Astrocyte (in vitro differentiated cells and primary cell): ENCODE measurements around the gene NDUFS2.

ENCODE experiments used
- EZH2 ChIP-seq: IDR thresholded peaks from 2 replicates; pipeline ENCODE4 v1.6.1; 2012; ENCODE audit warnings: mild to moderate bottlenecking, low read length, inconsistent platforms; ENCODE audit not compliant: insufficient read depth
- TF ChIP-seq, protein P1 (sequence below): IDR thresholded peaks from 2 replicates; pipeline ENCODE4 v1.5.1; 2011; ENCODE audit warnings: low read depth, mild to moderate bottlenecking, inconsistent platforms, low read length, moderate library complexity; ENCODE audit not compliant: insufficient read depth

DNA sequence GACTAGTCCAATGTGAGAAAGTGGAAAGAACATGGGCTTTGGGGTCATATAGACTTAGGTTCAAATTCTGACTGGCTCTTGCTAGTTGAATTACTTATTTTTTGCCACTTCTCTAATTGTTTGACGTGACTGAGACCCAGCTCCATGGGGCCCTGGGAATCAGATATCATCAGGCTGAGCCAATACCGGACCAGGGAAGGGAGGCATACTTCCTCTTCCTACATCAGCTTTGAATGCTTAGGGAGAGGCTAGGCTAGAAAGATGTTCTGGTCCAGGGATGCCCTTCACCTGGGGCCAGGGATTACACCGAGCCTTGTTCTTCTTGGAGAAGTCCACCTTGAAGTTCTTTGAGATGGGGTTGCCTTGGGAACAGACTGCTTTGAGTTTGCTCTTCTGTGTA, 39.5 kb downstream of the NDUFS2 start:
- TF ChIP-seq, protein P1, sequence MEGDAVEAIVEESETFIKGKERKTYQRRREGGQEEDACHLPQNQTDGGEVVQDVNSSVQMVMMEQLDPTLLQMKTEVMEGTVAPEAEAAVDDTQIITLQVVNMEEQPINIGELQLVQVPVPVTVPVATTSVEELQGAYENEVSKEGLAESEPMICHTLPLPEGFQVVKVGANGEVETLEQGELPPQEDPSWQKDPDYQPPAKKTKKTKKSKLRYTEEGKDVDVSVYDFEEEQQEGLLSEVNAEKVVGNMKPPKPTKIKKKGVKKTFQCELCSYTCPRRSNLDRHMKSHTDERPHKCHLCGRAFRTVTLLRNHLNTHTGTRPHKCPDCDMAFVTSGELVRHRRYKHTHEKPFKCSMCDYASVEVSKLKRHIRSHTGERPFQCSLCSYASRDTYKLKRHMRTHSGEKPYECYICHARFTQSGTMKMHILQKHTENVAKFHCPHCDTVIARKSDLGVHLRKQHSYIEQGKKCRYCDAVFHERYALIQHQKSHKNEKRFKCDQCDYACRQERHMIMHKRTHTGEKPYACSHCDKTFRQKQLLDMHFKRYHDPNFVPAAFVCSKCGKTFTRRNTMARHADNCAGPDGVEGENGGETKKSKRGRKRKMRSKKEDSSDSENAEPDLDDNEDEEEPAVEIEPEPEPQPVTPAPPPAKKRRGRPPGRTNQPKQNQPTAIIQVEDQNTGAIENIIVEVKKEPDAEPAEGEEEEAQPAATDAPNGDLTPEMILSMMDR = no peak
- no peak for TF ChIP-seq EZH2
